ENCODE results near the gene DOK5.

- TF ChIP-seq CTCF (IDR thresholded peaks at IDR 0.05; ENCODE audit: low read length) (no peak), EZH2phosphoT487 (IDR thresholded peaks at IDR 0.05; ENCODE audit: low read length) (no peak), EZH2 (optimal IDR thresholded peaks at IDR 0.05; ENCODE audit: low read depth, low read length) (no peak)
These were observed 7.3 kb upstream of the DOK5 start for GRCh38 chr20:54468082-54468481.
